Lower leg skin (tissue), 4 donors: ENCODE data around the gene PMF1. TPM values are rescaled to one million over a fixed set of nuclear protein-coding genes. Genes with fewer than 3 reads are reported as not detected.

Source experiments
- DNase-seq, 2 donors: peaks; one replicate each; pipeline ENCODE4 v3.0.0-alpha.2; 2019; ENCODE audit warnings: low spot score in 2 of 2
- H3K4me3 ChIP-seq: fragments of 200-600 bp; sonication (generic); 2 replicates; pipeline ENCODE4 v1.5.1; 2017; ENCODE audit warnings: mild to moderate bottlenecking, low read depth; ENCODE audit not compliant: poor library complexity, severe bottlenecking
- POLR2A ChIP-seq, 2 donors: fragments of 450-650 bp; IDR thresholded peaks; one replicate each; pipeline ENCODE4 v1.6.1; 2016 to 2017; ENCODE audit warnings: antibody characterized with exemption in 2 of 2, mild to moderate bottlenecking in 1 of 2, moderate library complexity in 1 of 2
- WGBS, 2 donors: methylation state at CpG; one replicate each; pipeline ENCODE4 v1.1.5; 2018; 5-methylcytosine and 5-hydroxymethylcytosine counted together
- intact Hi-C: fragments of 100-400 bp; cut with DNase I; formaldehyde crosslinking; loops from one replicate; pipeline ENCODE4 v1.15.0; 2023; ENCODE audit warnings: low total_unique reads
- total RNA-seq, 4 donors: library from RNA; depleted of rRNA; stranded (reverse); fragments of >200 nt; gene quantifications; one replicate each; pipeline ENCODE4 v1.1.0, GENCODE V29; 2016
- TF ChIP-seq, protein P1 (sequence below), 3 donors: fragments of 450-650 bp; IDR thresholded peaks; one replicate each; pipeline ENCODE4 v1.5.1; 2016; ENCODE audit warnings: antibody characterized with exemption in 3 of 3, mild to moderate bottlenecking in 3 of 3, moderate library complexity in 2 of 3

PMF1 gene, protein sequence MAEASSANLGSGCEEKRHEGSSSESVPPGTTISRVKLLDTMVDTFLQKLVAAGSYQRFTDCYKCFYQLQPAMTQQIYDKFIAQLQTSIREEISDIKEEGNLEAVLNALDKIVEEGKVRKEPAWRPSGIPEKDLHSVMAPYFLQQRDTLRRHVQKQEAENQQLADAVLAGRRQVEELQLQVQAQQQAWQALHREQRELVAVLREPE
- 10 to 100 TPM; 62.9 to 83.6 (median 71.1) TPM for total RNA-seq

DNA sequence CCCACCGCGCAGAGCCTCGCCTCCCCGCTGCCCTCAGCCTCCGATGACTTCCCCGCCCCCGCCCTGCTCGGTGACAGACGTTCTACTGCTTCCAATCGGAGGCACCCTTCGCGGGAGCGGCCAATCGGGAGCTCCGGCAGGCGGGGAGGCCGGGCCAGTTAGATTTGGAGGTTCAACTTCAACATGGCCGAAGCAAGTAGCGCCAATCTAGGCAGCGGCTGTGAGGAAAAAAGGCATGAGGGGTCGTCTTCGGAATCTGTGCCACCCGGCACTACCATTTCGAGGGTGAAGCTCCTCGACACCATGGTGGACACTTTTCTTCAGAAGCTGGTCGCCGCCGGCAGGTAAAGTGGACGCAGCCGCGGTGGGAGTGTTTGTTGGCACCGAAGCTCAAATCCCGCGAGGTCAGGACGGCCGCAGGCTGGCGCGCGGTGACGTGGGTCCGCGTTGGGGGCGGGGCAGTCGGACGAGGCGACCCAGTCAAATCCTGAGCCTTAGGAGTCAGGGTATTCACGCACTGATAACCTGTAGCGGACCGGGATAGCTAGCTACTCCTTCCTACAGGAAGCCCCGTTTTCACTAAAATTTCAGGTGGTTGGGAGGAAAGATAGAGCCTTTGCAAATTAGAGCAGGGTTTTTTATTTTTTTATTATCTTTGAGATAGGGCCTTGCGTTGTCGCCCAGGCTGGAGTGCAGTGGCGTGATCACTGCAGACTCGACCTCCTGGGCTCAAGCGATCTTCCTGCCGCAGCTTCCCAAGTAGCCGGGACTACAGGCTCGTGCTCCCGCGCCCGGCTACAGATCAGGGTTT, at the start of gene PMF1:
PMF1 (plus strand) TSS at position 175 of the 811 bp plus-strand sequence; CDS start at position 184, 9 bp downstream.
- WGBS, 2 donors = 0 to 1% methylated on average over 55 to 61 of the region's 61 CpGs
- peak; percentile 97 to 100 for DNase-seq
- intact Hi-C loops = no loop called here
- TF ChIP-seq, protein P1, sequence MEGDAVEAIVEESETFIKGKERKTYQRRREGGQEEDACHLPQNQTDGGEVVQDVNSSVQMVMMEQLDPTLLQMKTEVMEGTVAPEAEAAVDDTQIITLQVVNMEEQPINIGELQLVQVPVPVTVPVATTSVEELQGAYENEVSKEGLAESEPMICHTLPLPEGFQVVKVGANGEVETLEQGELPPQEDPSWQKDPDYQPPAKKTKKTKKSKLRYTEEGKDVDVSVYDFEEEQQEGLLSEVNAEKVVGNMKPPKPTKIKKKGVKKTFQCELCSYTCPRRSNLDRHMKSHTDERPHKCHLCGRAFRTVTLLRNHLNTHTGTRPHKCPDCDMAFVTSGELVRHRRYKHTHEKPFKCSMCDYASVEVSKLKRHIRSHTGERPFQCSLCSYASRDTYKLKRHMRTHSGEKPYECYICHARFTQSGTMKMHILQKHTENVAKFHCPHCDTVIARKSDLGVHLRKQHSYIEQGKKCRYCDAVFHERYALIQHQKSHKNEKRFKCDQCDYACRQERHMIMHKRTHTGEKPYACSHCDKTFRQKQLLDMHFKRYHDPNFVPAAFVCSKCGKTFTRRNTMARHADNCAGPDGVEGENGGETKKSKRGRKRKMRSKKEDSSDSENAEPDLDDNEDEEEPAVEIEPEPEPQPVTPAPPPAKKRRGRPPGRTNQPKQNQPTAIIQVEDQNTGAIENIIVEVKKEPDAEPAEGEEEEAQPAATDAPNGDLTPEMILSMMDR (IDR thresholded peaks at IDR 0.05) = no peak
- H3K4me3 ChIP-seq = peak within 1 kb of the TSS; percentile 41

GRCh38 chr1:156163712-156164111, 49.1 kb upstream of the PMF1 start:
- intact Hi-C loops = no loop called here
- DNase-seq = no peak
- WGBS, 2 donors = 81 to 83% methylated on average over 1 of the region's 1 CpG
- no peak overlapping the region for H3K4me3 ChIP-seq
- TF ChIP-seq, protein P1 (IDR thresholded peaks at IDR 0.05) = no peak
- TF ChIP-seq POLR2A (IDR thresholded peaks at IDR 0.05) = no peak

DNA sequence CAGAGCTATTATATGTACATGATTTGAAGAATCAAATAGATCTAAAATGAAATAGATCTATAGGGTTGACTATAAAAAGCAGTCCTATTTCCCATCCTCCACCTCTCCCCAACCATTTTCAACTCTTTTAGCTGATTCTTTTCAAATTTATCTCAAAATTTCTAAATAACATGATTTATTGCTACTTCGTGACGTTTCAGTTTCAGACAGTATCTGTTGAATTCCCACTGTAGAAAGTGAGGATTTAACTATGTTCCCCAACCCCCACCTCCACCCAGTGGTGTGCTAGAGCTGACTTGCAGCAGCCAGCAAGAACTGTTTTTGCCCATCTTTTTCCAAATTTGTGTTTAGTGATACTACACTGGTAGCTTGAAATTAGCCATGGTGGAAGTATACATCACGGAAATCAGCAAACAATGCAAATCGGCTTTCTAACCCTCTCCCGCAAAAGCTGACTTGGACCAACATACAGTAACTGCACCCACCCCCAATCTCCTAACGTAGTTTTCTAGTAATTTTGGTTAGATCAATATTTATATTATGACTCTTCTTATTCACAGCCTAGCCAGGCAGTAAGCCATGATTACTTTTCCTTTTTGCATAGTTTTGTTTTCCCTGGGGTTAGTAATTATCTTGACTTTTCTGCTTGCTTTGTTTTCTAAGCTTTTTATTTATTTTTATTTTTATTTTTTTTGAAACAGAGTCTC, 48.5 kb upstream of the PMF1 start:
- 95 to 96% methylated on average over 6 of the region's 6 CpGs for WGBS, 2 donors
- intact Hi-C loops = no loop called here
- no peak for TF ChIP-seq POLR2A (IDR thresholded peaks at IDR 0.05)
- TF ChIP-seq, protein P1 (IDR thresholded peaks at IDR 0.05) = no peak
- no peak overlapping the region for H3K4me3 ChIP-seq
- no peak for DNase-seq

- TF ChIP-seq, protein P1 (IDR thresholded peaks at IDR 0.05) = no peak
- TF ChIP-seq POLR2A (IDR thresholded peaks at IDR 0.05) = no peak
- WGBS, 2 donors = 37 to 39% methylated on average over 2 of the region's 2 CpGs
- intact Hi-C loops = no loop called here
- no peak overlapping the region for H3K4me3 ChIP-seq
- no peak for DNase-seq
Observed at GRCh38 chr1:156165083-156165482, 47.7 kb upstream of the PMF1 start.

- DNase-seq = no peak
- WGBS, 2 donors = 59 to 69% methylated on average over 5 of the region's 5 CpGs
- H3K4me3 ChIP-seq = no peak overlapping the region
- intact Hi-C loops = no loop called here
- TF ChIP-seq, protein P1 (IDR thresholded peaks at IDR 0.05) = no peak
- TF ChIP-seq POLR2A (IDR thresholded peaks at IDR 0.05) = no peak
Observed at GRCh38 chr1:156167536-156167935, 45.3 kb upstream of the PMF1 start.
